Upper lobe of left lung (tissue), 4 donors: ENCODE data around the gene NUDT3.

Experiments used
- CTCF ChIP-seq, 6 experiments: fragments of 450-650 bp in 4 of 6; fragments of 200-600 bp in 2 of 6; sonication (generic) in 2 of 6; IDR thresholded peaks; one replicate each; pipeline ENCODE4 v1.5.1; 2016 to 2019; ENCODE audit warnings: antibody characterized with exemption in 6 of 6
- EP300 ChIP-seq, 4 donors: sonication (generic); formaldehyde crosslinking; IDR thresholded peaks; one replicate each; pipeline ENCODE4 v1.5.1; 2017; ENCODE audit warnings: antibody characterized with exemption in 4 of 4, control low read depth in 2 of 4
- POLR2A ChIP-seq, 4 donors: fragments of 450-650 bp; IDR thresholded peaks; one replicate each; pipeline ENCODE4 v1.5.1; 2016 to 2017; ENCODE audit warnings: antibody characterized with exemption in 4 of 4, mild to moderate bottlenecking in 2 of 4
- POLR2AphosphoS5 ChIP-seq, 2 donors: sonication (generic); formaldehyde crosslinking; IDR thresholded peaks; one replicate each; pipeline ENCODE4 v1.5.1; 2017; ENCODE audit warnings: antibody characterized with exemption in 2 of 2

- TF ChIP-seq EP300 (IDR thresholded peaks at IDR 0.05) (no peak), POLR2A (IDR thresholded peaks at IDR 0.05) (no peak), CTCF (IDR thresholded peaks at IDR 0.05) (no peak), POLR2AphosphoS5 (IDR thresholded peaks at IDR 0.05) (no peak)
Observed at GRCh38 chr6:34369385-34369784, 23.1 kb downstream of the NUDT3 start.
